GM12892 (cell line): ENCODE results near the gene RELN.

Experiments used
- POLR2A ChIP-seq: IDR thresholded peaks from 2 replicates; pipeline ENCODE4 v1.6.1; 2011; ENCODE audit warnings: low read depth, low read length, control low read depth
- POLR2AphosphoS5 ChIP-seq: IDR thresholded peaks from 2 replicates; pipeline ENCODE4 v1.6.1; 2011; ENCODE audit warnings: low read depth, low read length, control low read depth
- TAF1 ChIP-seq: IDR thresholded peaks from 2 replicates; pipeline ENCODE4 v1.6.1; 2011; ENCODE audit warnings: low read depth, mild to moderate bottlenecking, control low read depth, low read length, borderline replicate concordance

DNA sequence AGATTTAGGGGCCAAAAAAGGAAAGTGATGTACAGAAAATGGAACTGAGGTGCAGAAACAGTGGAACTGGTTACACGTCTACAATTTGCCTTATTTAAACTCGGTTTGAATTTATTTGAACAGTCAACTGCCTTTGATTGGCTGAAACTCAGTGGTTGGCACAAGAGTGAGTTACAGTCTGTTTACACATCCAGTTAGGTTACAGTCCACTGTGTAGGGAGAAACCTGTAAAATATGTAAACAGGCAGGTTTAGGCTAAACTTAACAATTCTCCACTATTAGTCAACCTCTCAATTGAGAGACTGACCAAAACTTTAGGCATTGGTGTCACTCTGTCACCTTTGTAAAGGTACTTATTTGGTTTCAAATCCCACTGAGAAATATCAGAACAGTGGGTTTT lies 40.3 kb upstream of the RELN start:
- TF ChIP-seq POLR2A, result no peak
- TF ChIP-seq POLR2AphosphoS5, result no peak
- TF ChIP-seq TAF1, result no peak
